CD4-positive, alpha-beta T cell treated with Interleukin-15 for 4 hours (primary cell): ENCODE results near the gene ZBTB20.

ENCODE experiments used
- DNase-seq: peaks from one replicate; pipeline ENCODE4 v3.0.0-alpha.2; 2020; ENCODE audit warnings: low spot score

The ZBTB20 gene

DNA sequence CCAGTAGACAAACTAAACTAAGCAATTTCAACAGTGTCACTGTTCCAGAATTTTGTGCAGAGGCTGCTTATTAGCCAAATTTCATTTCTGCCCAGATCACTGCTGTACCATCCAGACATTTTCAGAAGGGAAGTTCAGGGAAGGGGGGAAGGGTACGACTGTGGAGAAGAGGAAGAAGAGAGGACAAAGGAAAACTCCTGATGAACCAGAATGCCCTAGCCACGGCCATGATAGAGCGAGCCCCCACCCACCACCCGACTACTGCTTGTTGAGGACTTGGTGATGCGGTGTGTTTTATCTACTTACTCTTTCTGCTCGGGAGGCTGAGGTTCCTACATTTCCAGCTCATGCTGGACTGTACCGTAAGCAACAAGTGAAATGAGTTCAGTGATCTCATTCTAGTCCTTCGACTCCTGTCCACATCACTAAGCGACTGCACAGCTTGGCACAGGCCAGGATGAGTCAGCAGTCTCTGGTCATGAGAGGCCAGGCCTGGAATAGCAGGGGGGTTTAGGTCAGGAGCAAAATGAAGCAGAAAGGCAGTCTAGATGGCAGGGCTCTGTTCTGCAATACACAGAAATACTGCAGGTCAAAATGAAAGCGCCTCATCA is 522.4 kb downstream of the ZBTB20 start:
- DNase-seq, result no peak

DNA sequence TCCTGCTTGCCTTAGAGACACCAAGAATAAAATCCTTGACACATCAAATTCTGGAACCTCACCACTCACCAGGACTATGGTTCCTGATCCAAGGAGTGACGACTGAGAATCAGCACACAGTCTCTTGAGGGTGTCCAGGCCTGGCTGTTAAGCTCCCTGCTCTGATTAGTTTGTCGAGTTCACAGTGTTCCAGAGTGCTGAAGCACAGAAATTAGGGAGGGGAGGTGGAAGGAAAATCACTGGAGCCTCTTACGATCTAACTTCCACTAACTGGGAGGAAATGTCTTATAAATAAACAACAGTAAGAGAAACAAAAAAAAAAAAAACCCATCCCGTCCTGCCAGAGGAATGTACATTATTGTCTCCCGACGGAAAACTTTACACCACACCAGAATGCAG is 523.0 kb downstream of the ZBTB20 start:
- no peak for DNase-seq

GRCh38 chr3:114623420-114624046 is 523.6 kb downstream of the ZBTB20 start:
- DNase-seq, result no peak

DNA sequence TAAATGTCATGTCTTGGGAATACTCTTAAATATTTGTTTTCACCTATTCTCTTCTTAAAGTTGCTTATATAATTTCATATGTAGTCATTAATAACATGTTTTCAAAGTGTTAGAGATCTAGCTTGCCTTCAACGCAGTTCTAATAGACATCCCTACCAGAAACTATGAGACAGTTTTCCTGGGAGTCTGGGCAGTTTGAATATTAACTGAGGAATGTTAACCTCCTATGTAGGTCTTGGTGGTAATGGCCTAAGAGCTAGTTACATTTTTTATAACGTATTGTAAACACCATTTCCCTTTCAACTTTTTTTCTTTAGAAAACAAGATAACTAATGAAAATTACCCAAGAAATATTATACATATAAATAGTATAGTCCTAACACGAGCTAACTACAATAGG is 525.1 kb downstream of the ZBTB20 start:
- DNase-seq, result no peak

DNA sequence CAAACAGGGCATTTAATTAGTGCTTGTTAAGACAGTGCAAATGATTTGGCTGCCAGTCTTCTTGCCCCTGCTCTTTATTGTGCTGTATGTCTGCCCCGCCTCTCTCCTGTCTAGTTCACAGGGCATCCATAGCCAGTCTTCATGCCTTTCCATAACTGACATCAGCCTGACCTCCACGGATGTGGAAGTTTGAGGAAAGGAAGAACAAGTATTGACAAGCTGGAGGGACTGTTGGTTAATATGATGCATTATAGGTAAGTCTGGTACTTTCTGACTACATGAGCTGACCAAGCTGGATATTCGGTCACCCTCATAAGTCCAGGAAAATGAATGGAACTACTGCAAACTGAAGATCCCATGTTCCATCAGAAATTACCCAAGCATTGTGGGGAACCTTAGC is 527.3 kb downstream of the ZBTB20 start:
- no peak for DNase-seq

GRCh38 chr3:114615523-114616085 is 531.5 kb downstream of the ZBTB20 start:
- no peak for DNase-seq

DNA sequence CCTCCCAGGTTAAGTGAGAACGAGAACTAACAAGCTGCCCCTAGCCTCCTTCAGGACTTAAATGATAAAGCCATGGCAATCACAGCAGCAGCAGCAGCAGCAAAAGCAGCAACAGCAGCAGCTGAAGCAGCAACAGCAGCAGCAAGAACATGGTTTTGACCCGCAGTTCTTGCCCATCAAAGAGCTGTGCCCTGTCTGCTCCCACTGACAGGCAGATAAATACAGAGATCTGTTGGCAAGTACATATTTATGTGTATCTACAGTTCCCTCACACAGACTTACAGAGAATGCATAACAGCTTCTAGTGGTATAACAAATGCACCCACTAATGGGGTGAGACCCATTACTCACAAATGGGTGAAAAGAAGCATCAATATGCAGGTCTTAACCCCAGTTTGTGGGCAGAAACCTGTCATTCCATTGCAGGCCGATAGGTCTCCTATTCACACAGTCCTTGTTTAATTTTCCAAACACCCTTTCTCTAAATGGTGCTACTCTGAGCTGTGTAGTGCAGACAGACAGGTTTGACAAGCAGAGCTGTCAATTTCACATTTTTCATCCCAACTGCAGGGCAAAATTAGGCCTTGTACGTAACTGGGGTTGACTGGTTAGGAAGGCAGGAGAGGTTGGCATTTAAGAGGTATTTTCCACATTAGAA is 537.0 kb downstream of the ZBTB20 start:
- DNase-seq, result no peak

- no peak for DNase-seq
These were observed 538.8 kb downstream of the ZBTB20 start for GRCh38 chr3:114608293-114608692.

DNA sequence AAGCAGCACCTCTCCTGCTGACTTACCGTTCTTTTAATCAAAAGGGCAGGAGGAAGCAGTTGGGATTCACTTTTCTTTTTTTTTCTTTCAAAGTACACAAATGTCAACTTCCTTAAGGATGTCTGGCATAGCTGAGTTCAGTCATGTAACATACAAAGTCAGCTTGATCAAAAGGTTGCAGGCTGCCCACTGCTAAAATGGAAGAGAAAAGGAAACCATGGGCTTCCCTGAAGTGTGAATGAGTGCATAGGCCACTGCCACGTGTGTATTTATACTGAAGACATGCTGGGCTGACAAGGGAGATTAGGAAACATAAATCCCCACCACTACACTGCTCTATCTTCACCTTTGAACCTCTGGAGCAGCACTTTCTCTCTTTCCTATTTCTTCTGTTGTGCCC is 540.8 kb downstream of the ZBTB20 start:
- DNase-seq, result no peak

DNA sequence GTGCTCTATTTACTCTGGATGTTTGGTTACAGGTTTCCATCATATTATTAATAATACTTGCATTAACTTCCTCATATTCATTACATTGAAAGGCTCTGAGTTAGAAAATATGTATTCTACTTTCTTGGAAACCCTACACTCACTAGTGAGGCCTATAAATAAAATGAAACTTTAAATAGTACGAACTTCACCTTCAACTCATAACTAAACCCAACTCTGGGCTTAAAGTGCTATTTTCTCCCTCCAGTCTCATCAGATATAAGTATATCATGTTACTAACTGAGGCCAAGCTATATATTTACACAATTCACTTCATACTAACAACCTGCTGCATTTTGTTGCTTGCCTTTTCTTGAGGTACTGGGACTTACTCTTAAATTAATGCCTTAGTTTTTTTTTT is 546.5 kb downstream of the ZBTB20 start:
- DNase-seq, result no peak

DNA sequence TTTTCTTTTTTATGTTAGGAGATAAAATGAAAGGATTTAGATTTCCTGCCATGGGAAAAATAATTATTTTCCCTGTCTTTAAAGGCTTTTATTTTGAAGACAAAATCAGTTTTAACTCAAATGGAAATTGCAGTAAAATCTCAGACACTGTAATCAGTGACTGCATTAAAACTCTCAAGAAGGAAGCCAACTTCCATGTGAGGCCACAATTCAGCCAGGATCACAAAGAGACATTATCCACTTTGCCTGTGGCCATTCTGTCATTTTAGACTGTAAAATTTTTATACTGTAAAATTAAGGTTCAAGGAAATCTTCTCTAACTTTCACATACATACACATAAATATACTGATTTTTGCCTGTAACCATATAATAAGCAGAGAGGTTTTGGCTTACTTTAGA is 549.2 kb downstream of the ZBTB20 start:
- no peak for DNase-seq

DNA sequence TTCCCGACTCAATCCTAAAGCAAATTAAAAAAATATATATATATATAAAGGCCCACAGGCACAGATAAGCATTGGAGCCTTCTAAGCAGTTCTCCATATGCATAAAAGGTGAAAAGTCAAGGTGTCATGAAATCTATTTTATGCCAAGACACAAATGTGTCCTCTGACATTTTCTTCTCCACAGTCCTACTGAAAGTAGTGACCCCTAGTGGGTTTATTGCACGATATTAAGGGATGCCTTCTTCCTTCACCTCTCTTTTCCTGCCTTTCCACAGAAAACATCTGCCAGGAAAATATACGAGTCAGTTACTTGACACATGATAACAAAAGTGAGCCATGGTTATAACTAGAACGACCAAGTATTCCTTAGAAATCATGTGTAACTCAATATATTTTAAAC is 550.1 kb downstream of the ZBTB20 start:
- no peak for DNase-seq

GRCh38 chr3:114596147-114596546 is 550.9 kb downstream of the ZBTB20 start:
- no peak for DNase-seq

- DNase-seq, result no peak
These were observed 551.5 kb downstream of the ZBTB20 start for GRCh38 chr3:114595522-114596028.

GRCh38 chr3:114590309-114591047 is 556.6 kb downstream of the ZBTB20 start:
- DNase-seq, result no peak

GRCh38 chr3:114587986-114588385 is 559.1 kb downstream of the ZBTB20 start:
- no peak for DNase-seq

DNA sequence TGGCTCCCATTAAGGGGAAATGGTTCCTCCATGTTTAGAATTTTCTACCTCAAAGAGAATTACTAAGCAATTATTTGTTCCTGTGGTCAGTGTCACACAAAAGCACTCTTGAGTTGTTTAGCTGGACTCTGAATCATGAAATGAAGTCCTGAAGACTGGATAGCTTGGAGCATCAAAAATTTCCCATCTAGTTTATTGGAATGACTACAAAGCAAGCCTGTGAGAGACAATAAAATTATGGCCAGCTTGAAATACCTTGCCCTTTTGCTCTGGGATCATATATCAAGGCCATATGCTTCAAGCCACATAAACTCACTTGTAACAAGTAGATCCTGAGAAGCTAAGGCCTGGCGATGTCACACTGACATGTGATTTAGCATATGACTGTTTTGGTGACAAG is 561.0 kb downstream of the ZBTB20 start:
- DNase-seq, result no peak

DNA sequence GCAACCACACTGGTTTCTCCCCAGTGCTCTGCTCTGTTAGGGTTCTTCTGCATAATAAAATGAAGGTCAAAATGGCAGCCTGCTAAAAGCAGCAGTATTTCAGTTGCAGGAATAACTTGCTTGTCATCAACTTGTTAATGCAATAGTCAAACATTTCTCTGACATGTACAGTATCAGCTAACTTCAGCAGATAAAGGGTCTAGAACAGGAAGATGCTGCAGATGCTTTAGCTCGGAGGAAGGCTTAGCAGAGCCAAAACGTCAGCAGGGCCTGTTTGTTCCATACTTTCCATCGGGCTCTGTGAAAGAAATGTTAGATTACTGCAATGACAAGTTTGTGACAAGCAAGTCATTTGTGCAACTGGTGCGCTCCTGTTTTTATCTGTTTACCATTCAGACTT is 561.4 kb downstream of the ZBTB20 start:
- no peak for DNase-seq

- no peak for DNase-seq
These were observed 562.2 kb downstream of the ZBTB20 start for GRCh38 chr3:114584734-114585371.

DNA sequence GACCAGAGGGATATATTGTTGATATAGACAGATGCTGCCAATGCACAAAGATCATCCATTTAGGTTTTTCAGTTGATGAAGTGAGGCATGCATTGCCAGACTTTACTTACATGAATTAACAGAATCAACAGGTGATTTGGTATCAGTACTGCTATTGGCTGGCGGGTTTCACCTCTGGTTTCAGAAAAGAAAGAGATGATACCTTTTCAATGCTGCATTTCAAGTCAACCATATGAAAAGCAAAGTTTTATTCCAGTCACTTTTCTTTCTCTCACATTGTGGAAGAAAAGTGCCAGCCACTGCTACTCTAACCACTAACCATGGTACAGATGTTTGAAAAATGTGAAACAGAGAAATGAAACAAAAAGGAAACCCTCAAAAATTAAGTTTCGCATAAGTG is 564.2 kb downstream of the ZBTB20 start:
- DNase-seq, result no peak

DNA sequence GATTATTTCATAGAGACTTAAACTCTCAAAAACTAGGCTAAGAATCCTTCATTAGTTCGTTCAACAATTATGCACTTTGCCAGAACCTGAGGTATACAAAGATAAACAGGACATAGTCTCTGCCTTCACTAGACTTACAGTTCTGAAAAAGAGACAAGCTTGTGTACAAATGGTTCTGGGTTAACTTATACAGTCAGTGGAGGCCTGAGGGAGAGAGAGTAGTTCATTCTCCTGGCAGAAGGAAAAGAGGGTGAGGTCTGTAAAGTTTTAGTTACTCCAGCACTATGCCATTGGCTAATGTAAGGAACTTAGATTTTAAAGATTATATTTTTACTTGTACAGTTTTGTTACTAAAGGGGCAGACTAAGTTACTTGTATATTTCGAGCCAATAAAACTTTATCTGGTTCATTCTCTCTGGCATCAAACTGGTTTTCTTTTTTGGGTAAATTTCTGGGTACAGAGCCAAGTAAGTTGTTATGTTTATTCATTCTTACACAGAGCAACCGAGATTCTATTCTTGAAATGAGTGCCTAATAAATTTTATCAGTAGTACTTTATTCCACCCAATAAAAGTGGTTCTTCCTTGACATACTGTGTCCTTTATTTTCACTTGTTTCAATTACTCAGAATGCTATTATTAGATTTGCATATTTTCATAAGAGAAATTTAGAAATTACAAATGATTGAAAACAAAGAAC is 574.6 kb downstream of the ZBTB20 start:
- no peak for DNase-seq
